Transverse colon (tissue), 4 donors: Measurements from ENCODE around the gene LRRC4C.

ENCODE experiments used
- POLR2A ChIP-seq: fragments of 450-650 bp; IDR thresholded peaks from one replicate; pipeline ENCODE4 v1.6.1; 2016; ENCODE audit warnings: antibody characterized with exemption, mild to moderate bottlenecking, moderate library complexity
- POLR2AphosphoS5 ChIP-seq, 3 donors: sonication (generic); formaldehyde crosslinking; IDR thresholded peaks; one replicate each; pipeline ENCODE4 v1.6.1; 2016; ENCODE audit warnings: antibody characterized with exemption in 3 of 3
- TF ChIP-seq, protein P1 (sequence below), 5 experiments: fragments of 200-600 bp in 3 of 5; fragments of 450-650 bp in 2 of 5; sonication (generic) in 3 of 5; IDR thresholded peaks; 1 replicate in 2 of 5; 2 replicates in 3 of 5; pipeline ENCODE4 v1.5.1; 2016 to 2017; ENCODE audit warnings: antibody characterized with exemption in 5 of 5, inconsistent platforms in 3 of 5, mild to moderate bottlenecking in 2 of 5, moderate library complexity in 1 of 5

DNA sequence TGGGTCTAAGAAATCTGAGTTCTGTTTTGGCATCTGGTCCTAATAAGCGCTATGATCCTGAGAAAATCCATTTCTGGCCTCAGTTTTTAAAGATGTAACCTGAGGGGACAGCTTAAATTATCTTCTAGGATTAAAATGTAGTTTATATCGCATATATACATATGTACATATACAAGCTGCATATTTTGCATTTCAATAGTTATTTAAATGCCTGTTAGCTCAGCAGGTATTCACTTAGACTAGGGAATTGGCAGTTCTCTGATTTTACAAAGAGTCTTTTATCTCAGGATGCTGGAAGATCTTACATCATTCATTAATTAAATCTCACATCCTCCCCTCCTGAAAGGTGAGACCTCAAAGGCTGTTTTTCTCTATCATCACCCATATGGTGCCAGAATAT lies 1232.8 kb downstream of the LRRC4C start:
- TF ChIP-seq, protein P1, sequence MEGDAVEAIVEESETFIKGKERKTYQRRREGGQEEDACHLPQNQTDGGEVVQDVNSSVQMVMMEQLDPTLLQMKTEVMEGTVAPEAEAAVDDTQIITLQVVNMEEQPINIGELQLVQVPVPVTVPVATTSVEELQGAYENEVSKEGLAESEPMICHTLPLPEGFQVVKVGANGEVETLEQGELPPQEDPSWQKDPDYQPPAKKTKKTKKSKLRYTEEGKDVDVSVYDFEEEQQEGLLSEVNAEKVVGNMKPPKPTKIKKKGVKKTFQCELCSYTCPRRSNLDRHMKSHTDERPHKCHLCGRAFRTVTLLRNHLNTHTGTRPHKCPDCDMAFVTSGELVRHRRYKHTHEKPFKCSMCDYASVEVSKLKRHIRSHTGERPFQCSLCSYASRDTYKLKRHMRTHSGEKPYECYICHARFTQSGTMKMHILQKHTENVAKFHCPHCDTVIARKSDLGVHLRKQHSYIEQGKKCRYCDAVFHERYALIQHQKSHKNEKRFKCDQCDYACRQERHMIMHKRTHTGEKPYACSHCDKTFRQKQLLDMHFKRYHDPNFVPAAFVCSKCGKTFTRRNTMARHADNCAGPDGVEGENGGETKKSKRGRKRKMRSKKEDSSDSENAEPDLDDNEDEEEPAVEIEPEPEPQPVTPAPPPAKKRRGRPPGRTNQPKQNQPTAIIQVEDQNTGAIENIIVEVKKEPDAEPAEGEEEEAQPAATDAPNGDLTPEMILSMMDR (IDR thresholded peaks at IDR 0.05), result no peak
- TF ChIP-seq POLR2AphosphoS5 (IDR thresholded peaks at IDR 0.05) (no peak), POLR2A (no peak)
